ENCODE measurements around the gene CHN1. TPM values are rescaled to one million over a fixed set of nuclear protein-coding genes. Genes with fewer than 3 reads are reported as not detected.

Gene CHN1
- total RNA-seq, 2 experiments from 2014 or later = 5.3 to 5.6 TPM

- no peak overlapping the region for H3K4me3 Mint-ChIP-seq
- H3K36me3 ChIP-seq (ENCODE audit: insufficient read depth, low read length) = no peaks in the 10 kb centered on the region
- H3K27me3 Mint-ChIP-seq = no peaks in the 10 kb centered on the region
- intact Hi-C loops (cut with DNase I, micrococcal nuclease) = no loop called here
- no peaks in the 10 kb centered on the region for H3K27me3 ChIP-seq (ENCODE audit: control insufficient read depth in 1 of 2, insufficient read depth in 2 of 2, low read length in 2 of 2)
- no peaks in the 10 kb centered on the region for H3K9me3 Mint-ChIP-seq
- DNase-seq (no peak), ATAC-seq (ENCODE audit: poor library complexity) (no peak)
- H3K4me1 Mint-ChIP-seq (ENCODE audit: low read depth) = peaks cover 12% of the 10 kb centered on the region
- POLR2A ChIA-PET = no interaction called here
- no peaks in the 10 kb centered on the region for H3K9me3 ChIP-seq (ENCODE audit: control insufficient read depth in 1 of 2, insufficient read depth in 1 of 2, low read length in 2 of 2)
- no peak for TF ChIP-seq CTCF (IDR thresholded peaks at IDR 0.05)
- H3K4me3 ChIP-seq (ENCODE audit: low read length) = no peak overlapping the region
- H3K4me1 ChIP-seq (ENCODE audit: insufficient read depth, low read length) = no peaks in the 10 kb centered on the region
- CTCF ChIA-PET = no interaction called here
- no peak overlapping the region for H3K27ac ChIP-seq (ENCODE audit: low read depth in 1 of 2, low read length in 2 of 2)
- H3K36me3 Mint-ChIP-seq (ENCODE audit: low read depth) = no peaks in the 10 kb centered on the region
- no peak overlapping the region for H3K27ac Mint-ChIP-seq
These were observed 39.0 kb downstream of the CHN1 start for GRCh38 chr2:174965992-174966744.

- Mint-ChIP-seq H3K9me3 (no peaks in the 10 kb centered on the region), H3K4me3 (no peak overlapping the region), H3K27me3 (no peaks in the 10 kb centered on the region), H3K27ac (no peak overlapping the region), H3K36me3 (ENCODE audit: low read depth) (no peaks in the 10 kb centered on the region), H3K4me1 (ENCODE audit: low read depth) (peaks cover 12% of the 10 kb centered on the region)
- no peaks in the 10 kb centered on the region for H3K9me3 ChIP-seq (ENCODE audit: control insufficient read depth in 1 of 2, insufficient read depth in 1 of 2, low read length in 2 of 2)
- intact Hi-C loops (cut with DNase I, micrococcal nuclease) = no loop called here
- no peak for DNase-seq
- no peaks in the 10 kb centered on the region for H3K27me3 ChIP-seq (ENCODE audit: control insufficient read depth in 1 of 2, insufficient read depth in 2 of 2, low read length in 2 of 2)
- no peak overlapping the region for H3K27ac ChIP-seq (ENCODE audit: low read depth in 1 of 2, low read length in 2 of 2)
- no peak for ATAC-seq (ENCODE audit: poor library complexity)
- no peak for TF ChIP-seq CTCF (IDR thresholded peaks at IDR 0.05)
- no peak overlapping the region for H3K4me3 ChIP-seq (ENCODE audit: low read length)
- H3K36me3 ChIP-seq (ENCODE audit: insufficient read depth, low read length) = no peaks in the 10 kb centered on the region
- H3K4me1 ChIP-seq (ENCODE audit: insufficient read depth, low read length) = no peaks in the 10 kb centered on the region
- POLR2A ChIA-PET = no interaction called here
- CTCF ChIA-PET = no interaction called here
These were observed 39.6 kb downstream of the CHN1 start for GRCh38 chr2:174965551-174965950.

- Histone ChIP-seq H3K27ac (ENCODE audit: low read depth in 1 of 2, low read length in 2 of 2) (no peak overlapping the region), H3K36me3 (ENCODE audit: insufficient read depth, low read length) (no peaks in the 10 kb centered on the region), H3K9me3 (ENCODE audit: control insufficient read depth in 1 of 2, insufficient read depth in 1 of 2, low read length in 2 of 2) (no peaks in the 10 kb centered on the region), H3K4me1 (ENCODE audit: insufficient read depth, low read length) (no peaks in the 10 kb centered on the region), H3K4me3 (ENCODE audit: low read length) (no peak overlapping the region), H3K27me3 (ENCODE audit: control insufficient read depth in 1 of 2, insufficient read depth in 2 of 2, low read length in 2 of 2) (no peaks in the 10 kb centered on the region)
- ATAC-seq (ENCODE audit: poor library complexity) (no peak), DNase-seq (no peak)
- Mint-ChIP-seq H3K36me3 (ENCODE audit: low read depth) (no peaks in the 10 kb centered on the region), H3K27me3 (no peaks in the 10 kb centered on the region), H3K4me3 (no peak overlapping the region), H3K4me1 (ENCODE audit: low read depth) (peaks cover 10% of the 10 kb centered on the region), H3K9me3 (no peaks in the 10 kb centered on the region), H3K27ac (no peak overlapping the region)
- no peak for TF ChIP-seq CTCF (IDR thresholded peaks at IDR 0.05)
- ChIA-PET CTCF (no interaction called here), POLR2A (no interaction called here)
- intact Hi-C loops (cut with DNase I, micrococcal nuclease) = no loop called here
These were observed 40.8 kb downstream of the CHN1 start for GRCh38 chr2:174964404-174964803.

All from CD4-positive, alpha-beta T cell (primary cell).